DMS 273 (cell line): ENCODE data around the gene BIN2.
"Not testable (repeated sequence)": the region's sequence is repeated elsewhere in the genome, so short reads cannot be mapped to it uniquely, and the experiment has no call there.

Source experiments
- DNase-seq: peaks from one replicate; lab custom pipeline; 2025; ENCODE audit not compliant: unreplicated experiment; lab: John Stamatoyannopoulos, UW

BIN2 gene

DNA sequence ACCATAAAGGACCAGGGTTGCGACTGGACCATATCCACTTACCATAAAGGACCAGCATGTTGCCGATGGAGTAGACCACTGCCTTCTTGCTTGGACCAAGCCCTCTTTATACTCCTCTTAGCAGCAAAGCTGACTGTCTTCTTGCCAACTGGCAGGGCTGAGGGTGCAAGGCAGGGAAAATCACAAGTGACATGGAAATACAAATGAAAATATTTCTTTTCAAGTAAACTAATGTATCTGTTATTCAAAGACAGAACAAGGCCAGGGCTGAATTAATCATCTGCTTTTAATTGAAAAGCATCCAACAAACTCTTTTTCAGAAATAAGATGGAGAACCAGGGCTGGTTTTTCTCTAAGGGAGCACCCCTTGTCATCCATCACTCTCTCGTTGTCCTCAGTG lies 22.6 kb upstream of the BIN2 start, which contains the start of gene CELA1:
Gene CELA1, minus strand, starts transcription at position 99 of the 400 bp plus-strand sequence. Its CDS starts 41 bp downstream, at position 58.
- DNase-seq = no peak

DNA sequence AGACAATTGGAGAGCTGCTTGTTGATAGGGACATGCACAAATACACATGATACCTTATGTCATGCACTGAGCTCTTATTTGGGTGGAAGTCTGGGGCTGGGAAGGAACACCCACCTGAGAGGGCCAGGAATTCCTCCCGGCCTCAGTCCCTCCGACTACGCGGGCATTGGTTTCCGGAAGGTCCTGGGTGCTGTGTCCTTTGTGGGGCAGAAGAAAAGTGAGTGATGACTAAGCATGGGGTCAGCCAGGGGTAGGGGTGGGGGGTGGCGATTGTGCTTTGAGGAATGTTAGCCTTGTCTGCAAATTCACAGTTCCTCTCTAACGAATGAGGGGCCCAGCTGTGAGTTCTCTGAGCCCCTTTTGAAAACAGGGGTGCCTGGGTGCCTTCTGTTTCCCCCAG lies 21.7 kb upstream of the BIN2 start:
- no peak for DNase-seq

DNA sequence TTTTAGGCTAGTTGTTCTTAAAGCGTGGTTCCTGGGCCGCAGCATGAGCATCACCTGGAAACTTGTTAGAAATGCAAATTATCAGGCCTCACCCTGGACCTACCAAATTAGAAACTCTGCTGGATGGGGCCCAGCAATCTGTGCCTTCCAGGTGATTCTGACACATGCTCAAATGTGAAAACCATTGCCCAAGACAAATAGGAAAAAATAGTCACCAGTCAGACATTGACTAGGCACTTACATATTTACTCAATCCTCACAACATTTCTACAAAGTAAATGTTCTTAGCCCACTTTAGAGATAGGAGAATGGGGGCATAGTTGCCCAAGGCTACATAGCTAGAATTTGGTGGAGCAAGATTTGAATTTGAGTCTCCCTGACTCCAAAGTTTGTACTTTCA lies 19.2 kb upstream of the BIN2 start:
- no peak for DNase-seq

DNA sequence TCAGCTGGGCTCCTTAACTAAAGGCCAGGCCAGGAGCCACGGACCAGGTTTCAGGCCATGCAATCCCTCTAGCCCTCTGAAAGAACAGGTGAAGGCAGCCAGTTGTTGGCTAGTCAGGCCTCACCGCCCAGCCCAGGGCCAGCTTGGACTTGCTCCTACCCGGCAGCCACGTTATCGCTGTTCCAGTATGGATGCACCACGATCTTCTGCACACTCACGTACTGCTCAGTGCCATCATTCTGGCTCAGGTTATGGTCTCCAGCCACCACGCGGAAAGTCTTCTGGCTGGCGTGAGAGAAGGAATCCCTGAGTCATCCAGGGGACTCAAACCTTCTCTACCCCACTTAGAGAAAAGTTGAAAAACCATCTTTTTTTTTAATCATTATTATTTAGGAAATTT lies 18.4 kb upstream of the BIN2 start:
- no peak for DNase-seq

DNA sequence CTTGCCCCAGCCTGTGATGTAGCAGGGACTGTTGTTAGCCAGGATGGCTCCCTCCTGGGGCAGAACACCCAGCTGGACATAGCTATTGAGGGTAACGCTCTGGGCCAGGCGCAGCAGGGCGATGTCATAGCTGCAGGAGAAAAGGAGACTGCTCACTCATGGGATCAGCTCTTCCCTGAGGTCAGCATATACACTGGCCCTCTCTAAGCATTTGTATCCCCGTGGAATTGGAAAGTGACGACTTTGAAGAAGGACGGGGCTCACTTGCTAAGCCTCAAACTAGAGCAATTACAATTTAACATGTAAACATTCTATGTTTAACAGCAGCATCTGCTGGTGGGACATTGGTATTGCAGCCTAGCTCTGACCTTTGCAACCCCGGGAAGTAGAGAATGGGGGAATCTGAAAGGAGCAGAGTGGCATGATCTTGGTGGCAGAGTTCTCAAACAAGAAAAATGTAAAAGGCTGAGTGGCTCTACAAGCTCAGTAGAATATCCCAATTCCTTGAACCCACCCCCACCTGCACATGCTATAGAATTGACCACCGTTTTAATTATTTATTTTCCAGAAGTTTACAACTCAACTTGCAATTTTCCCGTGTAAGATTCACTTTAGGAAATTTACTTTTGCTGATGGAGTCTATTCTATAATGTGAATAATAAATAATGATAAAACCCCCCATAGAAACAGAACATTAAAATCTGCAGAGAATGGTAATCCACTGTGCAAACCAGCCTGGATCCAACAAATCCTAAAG lies 17.5 kb upstream of the BIN2 start:
- DNase-seq = peak; percentile 80

DNA sequence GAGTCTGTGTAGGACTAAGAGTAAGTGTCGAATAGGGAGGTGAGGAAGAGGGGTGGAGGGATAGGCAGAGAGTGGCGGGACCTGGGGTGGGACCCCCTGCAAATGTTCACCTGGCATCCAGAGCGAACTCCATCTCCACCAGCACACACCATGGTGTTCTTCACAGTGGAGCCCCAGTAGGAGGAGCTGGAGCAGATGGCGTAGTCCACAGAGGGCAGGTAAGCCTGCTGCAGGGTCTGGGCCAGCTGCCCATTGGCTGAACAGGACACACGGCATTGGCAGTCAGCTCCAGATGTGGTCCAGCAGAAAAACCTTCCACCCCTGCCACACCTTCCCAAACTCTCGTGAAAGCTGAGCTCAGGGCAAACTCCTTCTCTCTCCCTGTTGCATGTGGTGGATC lies 15.8 kb upstream of the BIN2 start:
- DNase-seq = no peak

DNA sequence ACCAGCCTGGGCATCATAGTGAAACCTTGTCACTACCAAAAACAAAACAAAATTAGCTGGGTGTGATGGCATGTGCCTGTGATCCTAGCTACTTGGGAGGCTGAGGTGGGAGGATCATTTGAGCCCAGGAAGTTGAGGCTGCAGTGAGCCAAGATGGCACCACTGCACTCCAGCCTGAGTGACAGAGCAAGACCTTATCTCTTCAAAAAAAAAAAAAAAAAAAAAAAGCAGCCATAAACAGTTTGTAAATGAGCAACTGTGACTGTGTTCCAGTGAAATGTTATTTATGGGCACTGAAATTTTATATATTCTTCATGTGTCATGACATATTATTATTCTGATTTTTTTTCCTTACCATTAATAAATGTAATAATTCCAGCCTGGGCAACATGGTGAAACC lies 13.4 kb upstream of the BIN2 start:
- DNase-seq = not testable (repeated sequence)

DNA sequence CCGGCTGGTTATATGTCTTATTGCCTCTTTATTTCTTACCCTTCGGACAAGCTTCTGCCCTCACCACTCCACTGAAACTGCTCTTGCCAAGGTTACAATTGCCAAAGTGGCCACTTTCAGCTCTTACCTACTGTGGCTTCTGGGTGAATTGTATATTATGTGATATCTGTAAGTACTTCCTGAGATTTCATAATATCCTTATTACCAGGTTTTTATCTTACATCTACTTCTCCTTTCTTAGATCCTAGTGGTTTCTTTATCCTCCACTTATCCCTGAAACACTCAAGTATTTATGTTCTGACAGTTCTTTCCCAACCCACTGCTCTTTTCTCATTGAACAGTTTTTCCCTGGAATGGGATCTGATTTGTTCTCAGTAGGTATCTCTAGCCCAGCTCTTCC lies 12.0 kb upstream of the BIN2 start:
- no peak for DNase-seq

DNA sequence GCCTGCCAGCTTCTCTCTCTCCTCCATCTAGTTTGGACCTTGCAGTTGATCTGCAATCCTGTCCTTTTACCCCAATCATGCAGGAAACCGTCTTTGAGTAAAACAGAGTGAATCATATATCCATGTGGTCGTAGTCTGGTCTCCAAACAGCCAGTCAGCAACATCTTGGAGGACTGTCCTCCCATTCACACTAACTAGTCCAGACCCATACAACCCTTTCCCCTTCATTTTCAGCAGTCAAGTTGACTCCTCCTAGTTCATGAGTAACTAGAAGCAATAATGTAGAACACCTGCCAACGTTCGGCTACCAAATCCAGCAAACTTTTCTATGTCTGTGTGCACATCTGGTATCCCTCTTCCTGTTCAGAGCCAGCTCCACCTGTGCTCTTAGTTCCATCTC lies 10.8 kb upstream of the BIN2 start:
- DNase-seq = no peak

DNA sequence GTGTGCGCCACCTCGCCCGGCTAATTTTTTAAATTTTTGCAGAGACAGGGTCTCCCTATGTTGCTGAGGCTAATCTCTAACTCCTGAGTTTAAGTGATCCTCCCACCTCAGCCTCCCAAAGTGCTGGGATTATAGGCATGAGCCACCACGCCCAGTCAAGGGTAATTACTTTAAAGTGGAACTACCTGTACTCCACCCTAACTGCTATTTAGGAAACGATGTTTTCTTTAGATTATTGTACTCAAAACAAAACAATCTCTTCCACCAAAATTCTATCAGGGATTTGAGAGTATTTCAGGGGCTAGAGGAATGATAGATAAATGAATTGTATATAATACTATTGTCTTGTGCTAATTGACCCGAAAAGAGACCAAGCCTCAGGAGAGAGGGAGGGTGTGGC lies 9.6 kb upstream of the BIN2 start:
- no peak for DNase-seq

DNA sequence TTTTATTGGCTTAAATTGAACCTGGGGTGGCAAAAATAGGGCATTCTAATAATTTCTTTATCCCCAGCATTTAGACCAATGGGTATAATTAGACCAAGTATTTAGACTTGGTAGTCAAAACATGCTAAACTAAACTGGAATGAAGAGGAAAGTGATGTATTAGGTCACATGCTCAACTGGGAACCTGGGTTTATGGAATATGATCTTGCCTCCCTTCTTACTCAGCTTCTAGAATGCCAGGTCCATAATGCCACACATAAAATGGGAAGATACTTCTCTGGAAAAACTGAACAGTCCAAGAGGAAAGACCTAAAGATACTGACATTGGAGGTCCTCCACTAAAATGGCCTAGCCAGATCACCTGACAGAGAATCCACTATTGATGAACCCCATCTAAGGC lies 6.2 kb upstream of the BIN2 start:
- DNase-seq = no peak

DNA sequence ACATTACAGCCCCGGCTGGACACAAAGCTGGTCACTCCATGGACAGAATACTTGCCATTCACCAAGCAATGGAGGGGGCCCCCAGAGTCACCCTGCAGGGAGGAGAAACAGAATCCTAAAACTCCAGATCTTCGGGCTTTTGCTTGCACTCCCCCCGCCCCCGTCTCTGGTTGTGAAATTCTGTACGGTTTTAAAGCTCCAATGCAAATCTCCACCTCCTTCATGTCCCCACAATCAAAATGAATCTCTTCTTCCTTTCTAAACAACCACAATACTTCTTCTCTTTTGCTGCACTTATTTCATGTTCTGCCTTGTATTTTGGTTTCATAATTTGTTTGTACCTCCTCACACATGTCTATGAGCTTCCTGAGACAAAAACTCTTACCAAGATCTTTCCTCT lies 5.8 kb upstream of the BIN2 start:
- DNase-seq = no peak

DNA sequence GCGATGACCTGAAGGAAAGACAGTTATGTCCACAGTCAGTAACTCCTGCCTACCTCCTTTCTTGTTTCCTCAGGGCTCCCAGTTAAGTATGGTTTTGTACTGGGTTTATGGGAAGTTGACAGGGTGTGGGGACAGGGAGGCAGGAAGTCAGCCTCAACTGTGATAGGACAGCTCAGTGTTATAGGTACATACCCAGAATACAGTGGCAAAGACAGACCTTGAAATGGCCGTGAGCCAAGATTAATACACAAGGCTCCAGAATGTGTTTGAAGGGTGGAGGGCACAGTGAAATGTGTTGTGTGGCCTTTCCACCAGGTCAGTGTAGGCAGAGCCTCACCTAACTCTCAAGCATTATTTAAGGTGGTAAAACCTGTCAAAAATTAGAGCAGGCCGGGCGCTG lies 4.6 kb upstream of the BIN2 start:
- no peak for DNase-seq

DNA sequence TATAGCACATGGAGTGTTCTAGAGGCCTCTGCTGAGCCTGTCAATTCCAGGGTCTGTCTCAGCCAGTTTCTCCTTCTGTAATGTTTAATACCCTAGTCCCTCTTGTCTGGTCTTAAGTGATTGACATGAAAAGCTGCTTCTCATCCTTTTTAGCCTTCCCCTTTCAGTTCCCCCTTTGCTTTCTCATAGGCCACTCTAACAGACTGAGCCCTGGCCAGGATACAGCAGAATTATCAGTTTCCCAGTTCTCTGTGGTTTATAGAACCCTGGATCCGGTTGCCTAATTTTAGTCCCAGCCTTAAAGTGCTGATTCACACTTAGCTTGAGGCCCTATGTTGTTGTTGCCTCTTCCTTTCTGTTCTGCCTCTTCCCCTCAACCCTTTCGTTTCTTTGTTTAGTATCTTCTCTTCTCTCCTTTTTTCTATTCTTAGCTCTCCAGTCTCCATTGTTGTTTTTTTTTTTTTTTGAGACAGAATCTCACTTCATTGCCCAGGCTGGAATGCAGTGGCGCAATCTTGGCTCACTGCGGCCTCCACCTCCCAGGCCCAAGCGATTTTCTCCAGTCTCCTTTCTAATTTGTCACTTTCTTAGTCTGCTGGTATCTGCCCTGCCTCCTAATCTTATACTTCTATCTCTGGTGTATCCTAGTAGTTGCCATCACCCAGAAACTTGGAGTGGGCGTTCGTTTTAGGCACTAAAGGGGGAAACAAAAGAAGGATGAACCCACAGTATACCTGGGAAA lies 2.9 kb upstream of the BIN2 start:
- DNase-seq = no peak

DNA sequence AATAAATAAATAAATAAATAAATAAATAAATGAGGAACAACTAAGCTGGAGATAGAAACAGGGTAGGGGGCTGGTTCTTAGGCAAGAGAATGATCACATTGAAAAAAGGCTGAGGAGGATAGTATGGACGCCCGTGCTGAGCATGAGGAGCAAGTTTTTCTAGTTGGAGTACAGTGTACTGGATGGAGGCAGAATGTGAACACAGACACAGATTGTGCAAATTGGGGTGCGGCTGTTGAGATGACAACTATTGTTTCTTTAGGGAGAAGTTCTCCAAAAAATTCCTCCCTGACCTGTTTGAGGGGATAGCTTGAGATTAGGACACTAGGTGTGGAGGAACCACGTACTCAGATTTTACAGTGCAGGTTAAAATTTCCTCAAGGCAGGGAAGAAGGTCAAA lies 979 bp upstream of the BIN2 start:
- no peak for DNase-seq

DNA sequence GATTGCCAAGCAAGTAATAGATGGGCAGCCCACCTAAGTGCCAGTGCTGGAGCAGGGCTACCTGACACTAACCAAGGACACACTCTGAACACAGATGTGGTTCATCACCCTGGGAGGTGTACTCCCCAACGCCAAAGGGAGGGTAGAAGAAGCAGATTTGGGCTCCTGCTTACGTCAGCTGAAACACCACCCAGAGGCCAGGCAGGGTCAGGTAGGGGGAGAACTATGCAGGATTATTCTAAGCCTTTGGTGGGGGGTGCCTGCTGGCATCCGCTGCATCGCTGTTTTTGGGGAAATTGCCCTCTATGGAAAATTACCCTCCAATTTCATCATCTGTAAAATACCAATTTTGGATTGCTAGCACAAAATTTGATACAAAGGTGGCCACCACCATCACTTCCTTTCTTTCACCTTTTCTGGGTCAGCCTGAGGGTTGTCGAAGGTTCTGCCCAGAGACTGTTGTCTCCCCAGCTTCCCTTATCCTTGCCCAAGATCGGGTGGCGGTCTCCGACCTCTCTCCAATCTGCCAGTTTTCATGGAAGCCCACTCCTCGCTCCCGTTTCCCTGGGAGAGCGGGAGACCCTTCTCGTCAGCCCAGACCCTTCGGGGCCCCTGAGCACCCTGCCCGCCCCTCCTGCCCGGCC lies 535 bp downstream of the BIN2 start:
- no peak for DNase-seq

DNA sequence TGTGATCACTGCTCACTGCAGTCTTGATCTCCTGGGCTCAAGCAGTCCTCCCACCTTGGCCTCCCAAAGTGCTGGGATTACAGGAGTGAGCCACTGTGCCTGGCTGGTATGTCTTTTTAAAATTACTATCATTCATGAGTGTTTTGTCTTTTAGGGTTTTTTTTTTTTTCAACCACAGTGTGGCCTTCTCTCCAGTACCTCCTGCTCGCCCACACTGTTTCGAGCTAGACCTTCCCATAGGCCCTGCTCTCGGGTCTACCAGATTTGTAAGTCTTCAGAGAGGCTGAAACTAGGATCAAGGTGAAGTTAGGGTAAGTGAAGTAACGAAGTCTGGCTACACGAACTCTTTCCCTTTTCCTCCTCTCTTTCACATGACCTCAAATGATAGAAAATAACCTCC lies 1.5 kb downstream of the BIN2 start:
- DNase-seq = no peak

DNA sequence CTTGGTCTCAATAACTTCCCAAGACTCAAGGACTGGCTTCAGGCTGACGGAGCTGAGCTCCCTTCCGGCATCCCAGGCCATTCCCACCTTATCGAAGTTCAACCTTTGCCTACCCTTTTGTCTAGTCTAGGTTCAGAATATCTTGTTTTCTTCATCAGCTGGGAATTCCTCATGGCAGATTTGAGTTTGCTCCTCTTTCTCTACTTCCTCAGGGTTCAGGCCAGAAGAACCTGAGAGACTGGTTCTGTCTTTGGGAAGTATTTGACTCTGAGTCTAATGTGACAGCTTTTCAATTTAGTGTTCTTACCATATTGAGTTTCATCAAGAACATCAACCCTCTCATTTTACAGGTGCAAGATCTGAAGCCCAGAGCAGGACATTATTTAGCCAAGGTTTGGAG lies 2.1 kb downstream of the BIN2 start:
- no peak for DNase-seq

DNA sequence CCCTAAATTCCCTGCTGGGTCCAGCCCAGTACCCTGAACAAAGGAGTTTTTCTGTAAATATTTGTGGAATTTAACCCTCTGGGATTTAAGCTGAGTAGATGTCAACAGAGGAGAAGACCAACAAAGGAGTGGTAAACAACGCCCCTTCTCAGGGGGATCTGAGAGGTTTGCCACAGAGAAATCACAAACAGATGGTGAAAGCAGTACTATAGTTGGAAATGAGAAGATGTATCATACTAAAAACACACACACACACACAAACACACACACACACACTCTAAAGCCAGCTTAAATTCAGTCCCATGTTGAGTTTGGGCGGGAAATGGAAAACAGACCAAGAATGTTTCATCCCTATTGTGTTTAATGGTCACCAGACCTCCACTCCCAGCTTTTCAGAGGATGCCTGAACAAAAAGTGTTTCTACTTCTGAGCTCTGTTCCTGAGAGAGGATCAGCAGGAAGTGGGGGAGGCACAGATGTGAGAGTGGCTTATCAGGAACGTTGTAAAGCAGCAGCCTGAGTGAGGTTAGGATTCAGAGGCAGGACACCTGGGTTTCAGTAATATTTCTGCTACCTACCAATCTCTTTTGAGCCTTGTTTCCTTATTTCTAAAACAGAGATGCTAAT lies 3.2 kb downstream of the BIN2 start:
- DNase-seq = no peak

DNA sequence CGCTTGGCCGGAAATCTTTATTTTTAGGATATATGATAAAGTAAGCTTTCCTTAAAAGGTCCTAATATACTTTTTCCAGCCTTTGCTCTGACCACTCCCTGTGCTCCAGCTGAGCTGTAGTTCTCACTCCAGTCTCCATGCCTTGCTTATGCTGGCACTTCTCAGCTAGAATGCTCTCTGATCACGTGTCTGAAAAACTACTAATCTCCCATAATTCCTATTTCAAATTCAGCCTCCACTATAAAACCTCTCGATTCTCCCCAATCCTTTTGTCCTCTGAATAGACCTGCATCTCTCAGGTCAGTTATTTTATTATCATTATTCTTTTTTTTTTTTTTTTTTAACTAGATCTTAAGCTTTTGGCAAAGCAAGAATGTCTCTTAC lies 3.7 kb downstream of the BIN2 start:
- DNase-seq = no peak

DNA sequence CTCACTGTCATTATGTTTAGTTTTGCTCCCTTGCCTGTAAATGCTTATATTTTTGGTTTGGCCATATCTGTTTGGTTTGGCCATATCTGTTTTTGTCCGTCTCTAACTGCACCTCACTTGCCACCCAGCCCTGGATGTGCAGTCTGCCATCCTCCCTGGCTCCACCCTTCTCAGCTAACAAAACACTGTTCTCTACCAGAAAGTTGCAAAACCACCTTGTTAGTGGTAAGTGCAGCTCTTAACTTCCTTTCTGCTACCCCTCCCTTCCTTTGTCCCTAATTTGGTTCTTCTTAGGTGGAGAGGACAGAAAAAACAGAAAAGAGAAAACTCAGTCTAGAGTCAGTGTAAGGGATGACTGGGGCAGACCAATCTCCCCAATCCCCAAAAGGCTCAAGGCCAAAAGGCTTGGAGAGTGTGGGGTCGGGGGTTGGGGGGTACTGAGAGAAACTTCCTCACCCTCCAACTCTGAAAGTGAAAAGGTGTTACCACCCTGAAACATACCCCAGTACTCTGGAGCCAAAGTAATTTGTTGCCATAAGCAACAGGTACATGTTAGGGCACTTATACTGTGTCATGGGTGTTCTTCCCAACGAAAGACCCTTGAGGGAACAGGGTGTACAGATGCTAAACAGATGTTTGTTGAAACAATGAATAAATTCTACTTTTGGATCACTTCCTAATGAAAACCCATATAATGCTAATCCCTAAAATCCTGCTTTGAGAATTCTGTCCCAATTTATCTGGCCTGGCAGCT lies 5.0 kb downstream of the BIN2 start:
- no peak for DNase-seq
